ENCODE measurements around the gene C11orf91.
A peak's percentile ranks its signal among the peaks of the same experiment; 100 is the strongest.
"Not testable (repeated sequence)": the region's sequence is repeated elsewhere in the genome, so short reads cannot be mapped to it uniquely, and the experiment has no call there.

C11orf91 gene

GRCh38 chr11:33731723-33732531 lies 31.3 kb upstream of the C11orf91 start:
- Mint-ChIP-seq H3K4me3 (peak overlapping the region in 1 of 3 experiments; percentile 5), H3K27me3 (ENCODE audit: low read depth) (no peaks in the 10 kb centered on the region), H3K36me3 (ENCODE audit: low read depth) (peaks cover 53% of the 10 kb centered on the region), H3K27ac (peak overlapping the region in 1 of 3 experiments; percentile 4), H3K9me3 (peaks cover 7% of the 10 kb centered on the region), H3K4me1 (peaks cover 52% of the 10 kb centered on the region)
- TF ChIP-seq CTCF (IDR thresholded peaks at IDR 0.05; ENCODE audit: unreplicated experiment in 3 of 3), result no peak

GRCh38 chr11:33730716-33731115 lies 30.1 kb upstream of the C11orf91 start:
- no peak overlapping the region for H3K27ac Mint-ChIP-seq
- no peak overlapping the region for H3K4me3 Mint-ChIP-seq
- no peaks in the 10 kb centered on the region for H3K27me3 Mint-ChIP-seq (ENCODE audit: low read depth)
- H3K4me1 Mint-ChIP-seq, result peaks cover 57% of the 10 kb centered on the region
- H3K36me3 Mint-ChIP-seq (ENCODE audit: low read depth), result peaks cover 64% of the 10 kb centered on the region
- H3K9me3 Mint-ChIP-seq, result peaks cover 15% of the 10 kb centered on the region
- TF ChIP-seq CTCF (IDR thresholded peaks at IDR 0.05; ENCODE audit: unreplicated experiment in 3 of 3), result no peak

- peaks cover 15% of the 10 kb centered on the region for H3K9me3 Mint-ChIP-seq
- H3K27ac Mint-ChIP-seq, result peak overlapping the region; percentile 20 to 78 (median 57)
- H3K27me3 Mint-ChIP-seq (ENCODE audit: low read depth), result not testable (repeated sequence)
- peaks cover 66% of the 10 kb centered on the region for H3K36me3 Mint-ChIP-seq (ENCODE audit: low read depth)
- H3K4me3 Mint-ChIP-seq, result peak overlapping the region in 1 of 3 experiments; percentile 63
- peaks cover 60% of the 10 kb centered on the region for H3K4me1 Mint-ChIP-seq
These were observed 28.5 kb upstream of the C11orf91 start for GRCh38 chr11:33729072-33729664.

GRCh38 chr11:33727539-33727938 lies 26.9 kb upstream of the C11orf91 start:
- peaks cover 66% of the 10 kb centered on the region for H3K4me1 Mint-ChIP-seq
- H3K4me3 Mint-ChIP-seq; H3K27me3 Mint-ChIP-seq (ENCODE audit: low read depth); H3K27ac Mint-ChIP-seq: not testable (repeated sequence)
- peaks cover 59% of the 10 kb centered on the region for H3K36me3 Mint-ChIP-seq (ENCODE audit: low read depth)
- H3K9me3 Mint-ChIP-seq, result peaks cover 15% of the 10 kb centered on the region

GRCh38 chr11:33725496-33725895 lies 24.9 kb upstream of the C11orf91 start:
- no peaks in the 10 kb centered on the region for H3K27me3 Mint-ChIP-seq (ENCODE audit: low read depth)
- H3K36me3 Mint-ChIP-seq (ENCODE audit: low read depth), result peaks cover 60% of the 10 kb centered on the region
- H3K4me1 Mint-ChIP-seq, result peaks cover 66% of the 10 kb centered on the region
- H3K9me3 Mint-ChIP-seq, result peaks cover 15% of the 10 kb centered on the region
- no peak for TF ChIP-seq CTCF (IDR thresholded peaks at IDR 0.05; ENCODE audit: unreplicated experiment in 3 of 3)
- no peak overlapping the region for H3K27ac Mint-ChIP-seq
- no peak overlapping the region for H3K4me3 Mint-ChIP-seq

- Mint-ChIP-seq H3K36me3 (ENCODE audit: low read depth) (peaks cover 61% of the 10 kb centered on the region), H3K9me3 (peaks cover 15% of the 10 kb centered on the region), H3K27me3 (ENCODE audit: low read depth) (no peaks in the 10 kb centered on the region), H3K27ac (peak overlapping the region; percentile 79 to 89 (median 86)), H3K4me3 (no peak overlapping the region), H3K4me1 (peaks cover 69% of the 10 kb centered on the region)
- TF ChIP-seq CTCF (IDR thresholded peaks at IDR 0.05; ENCODE audit: unreplicated experiment in 3 of 3), result no peak
These were observed 24.0 kb upstream of the C11orf91 start for GRCh38 chr11:33724644-33725035.
